Measurements from ENCODE around the gene NALCN. TPM values are rescaled to one million over a fixed set of nuclear protein-coding genes. Genes with fewer than 3 reads are reported as not detected.

Gene NALCN
- total and polyA plus RNA-seq, 2 donors (not counting 1 experiment from before 2014, with no cell fraction given): not detected

DNA sequence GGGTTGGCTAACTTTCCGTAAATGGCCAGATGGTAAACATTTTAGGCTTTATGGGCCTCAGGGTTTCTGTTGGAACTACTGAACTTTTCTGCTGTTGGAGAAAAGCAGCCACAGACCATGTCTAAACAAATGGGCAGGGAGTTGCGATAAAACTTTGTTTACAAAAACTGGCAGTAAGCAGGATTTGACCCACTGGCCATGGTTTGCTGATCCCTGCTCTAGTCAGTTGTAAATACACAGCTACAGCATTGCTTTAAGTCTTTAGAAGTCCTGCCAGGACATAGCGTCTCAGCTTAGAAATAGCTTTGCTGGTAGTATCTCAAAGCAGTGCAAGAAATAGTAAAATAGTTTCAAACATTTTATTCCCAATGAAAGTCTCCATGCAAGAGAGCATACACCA is 88.4 kb downstream of the NALCN start:
- H3K27ac Mint-ChIP-seq: no peak overlapping the region
- Histone ChIP-seq H2AFZ (ENCODE audit: insufficient read depth, low read depth, low read length, poor library complexity, severe bottlenecking) (no peak overlapping the region), H3K36me3 (replicated peaks in 1 of 2; ENCODE audit: control extremely low read depth in 1 of 2, control insufficient read depth in 1 of 2, extremely low read depth in 1 of 2, insufficient read depth in 2 of 2, low read length in 1 of 2) (no peaks in the 10 kb centered on the region), H3K27me3 (replicated peaks in 1 of 4; ENCODE audit: control extremely low read depth in 1 of 4, control insufficient read depth in 3 of 4, insufficient read depth in 4 of 4, low read length in 3 of 4) (no peaks in the 10 kb centered on the region), H4K20me1 (ENCODE audit: control insufficient read depth, insufficient read depth, low read length, poor library complexity, severe bottlenecking) (no peaks in the 10 kb centered on the region), H3K4me3 (ENCODE audit: control extremely low read depth in 1 of 5, extremely low read depth in 1 of 5, insufficient read depth in 1 of 5, low read depth in 2 of 5, low read length in 4 of 5) (no peak overlapping the region), H3K4me1 (ENCODE audit: control insufficient read depth in 2 of 2, insufficient read depth in 2 of 2, low read length in 2 of 2) (no peaks in the 10 kb centered on the region), H3K9me3 (ENCODE audit: control extremely low read depth in 1 of 3, control insufficient read depth in 2 of 3, insufficient read depth in 1 of 3, low read length in 2 of 3) (no peaks in the 10 kb centered on the region), H3K4me2 (replicated peaks; ENCODE audit: low read depth, low read length, poor library complexity, severe bottlenecking) (no peak overlapping the region), H3K27ac (ENCODE audit: low read length in 2 of 2) (no peak overlapping the region), H3K79me2 (ENCODE audit: control insufficient read depth, insufficient read depth, low read length) (no peaks in the 10 kb centered on the region), H3K9ac (ENCODE audit: low read length) (no peak overlapping the region)
- H3K4me1 Mint-ChIP-seq: no peaks in the 10 kb centered on the region
- POLR2A ChIA-PET: no interaction called here
- no peak overlapping the region for H3K4me3 Mint-ChIP-seq
- intact Hi-C loops (cut with micrococcal nuclease): no loop called here
- H3K9me3 Mint-ChIP-seq (ENCODE audit: insufficient read depth): no peaks in the 10 kb centered on the region
- TF ChIP-seq, protein P1, sequence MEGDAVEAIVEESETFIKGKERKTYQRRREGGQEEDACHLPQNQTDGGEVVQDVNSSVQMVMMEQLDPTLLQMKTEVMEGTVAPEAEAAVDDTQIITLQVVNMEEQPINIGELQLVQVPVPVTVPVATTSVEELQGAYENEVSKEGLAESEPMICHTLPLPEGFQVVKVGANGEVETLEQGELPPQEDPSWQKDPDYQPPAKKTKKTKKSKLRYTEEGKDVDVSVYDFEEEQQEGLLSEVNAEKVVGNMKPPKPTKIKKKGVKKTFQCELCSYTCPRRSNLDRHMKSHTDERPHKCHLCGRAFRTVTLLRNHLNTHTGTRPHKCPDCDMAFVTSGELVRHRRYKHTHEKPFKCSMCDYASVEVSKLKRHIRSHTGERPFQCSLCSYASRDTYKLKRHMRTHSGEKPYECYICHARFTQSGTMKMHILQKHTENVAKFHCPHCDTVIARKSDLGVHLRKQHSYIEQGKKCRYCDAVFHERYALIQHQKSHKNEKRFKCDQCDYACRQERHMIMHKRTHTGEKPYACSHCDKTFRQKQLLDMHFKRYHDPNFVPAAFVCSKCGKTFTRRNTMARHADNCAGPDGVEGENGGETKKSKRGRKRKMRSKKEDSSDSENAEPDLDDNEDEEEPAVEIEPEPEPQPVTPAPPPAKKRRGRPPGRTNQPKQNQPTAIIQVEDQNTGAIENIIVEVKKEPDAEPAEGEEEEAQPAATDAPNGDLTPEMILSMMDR (IDR thresholded peaks at IDR 0.05): no peak
- no peak for TF ChIP-seq EZH2 (IDR thresholded peaks at IDR 0.05; ENCODE audit: borderline replicate concordance, insufficient read depth, low read depth, low read length, poor library complexity, severe bottlenecking)
- no peaks in the 10 kb centered on the region for H3K27me3 Mint-ChIP-seq
- ATAC-seq (ENCODE audit: low read depth) (no peak), DNase-seq (no peak)
- CTCF ChIA-PET: no interaction called here
- 80% methylated on average over 2 of the region's 3 CpGs for WGBS (ENCODE audit: insufficient coverage)

DNA sequence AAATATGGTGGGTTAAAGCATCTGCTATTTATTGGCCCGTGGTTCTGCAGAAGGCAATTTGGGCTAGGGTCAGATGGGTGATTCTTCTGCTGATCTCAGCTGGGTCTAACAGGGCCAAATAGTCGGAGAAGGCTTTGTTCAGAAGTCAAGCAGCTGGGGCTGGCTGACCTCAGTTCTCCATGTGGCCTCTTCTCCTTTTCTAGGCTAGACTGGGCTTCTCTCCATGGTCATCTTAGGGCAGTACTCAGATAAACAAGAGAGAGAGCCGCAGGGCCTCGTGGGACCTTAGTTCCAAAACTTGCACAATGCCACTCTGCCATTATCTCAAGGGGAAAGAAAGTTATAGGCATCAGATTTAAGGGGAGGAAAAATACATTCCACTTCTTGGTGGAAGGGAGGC is 89.6 kb downstream of the NALCN start:
- Histone ChIP-seq H4K20me1 (ENCODE audit: control insufficient read depth, insufficient read depth, low read length, poor library complexity, severe bottlenecking) (no peaks in the 10 kb centered on the region), H3K4me3 (ENCODE audit: control extremely low read depth in 1 of 5, extremely low read depth in 1 of 5, insufficient read depth in 1 of 5, low read depth in 2 of 5, low read length in 4 of 5) (no peak overlapping the region), H3K27me3 (replicated peaks in 1 of 4; ENCODE audit: control extremely low read depth in 1 of 4, control insufficient read depth in 3 of 4, insufficient read depth in 4 of 4, low read length in 3 of 4) (no peaks in the 10 kb centered on the region), H2AFZ (ENCODE audit: insufficient read depth, low read depth, low read length, poor library complexity, severe bottlenecking) (no peak overlapping the region), H3K36me3 (replicated peaks in 1 of 2; ENCODE audit: control extremely low read depth in 1 of 2, control insufficient read depth in 1 of 2, extremely low read depth in 1 of 2, insufficient read depth in 2 of 2, low read length in 1 of 2) (no peaks in the 10 kb centered on the region), H3K9ac (ENCODE audit: low read length) (no peak overlapping the region), H3K9me3 (ENCODE audit: control extremely low read depth in 1 of 3, control insufficient read depth in 2 of 3, insufficient read depth in 1 of 3, low read length in 2 of 3) (no peaks in the 10 kb centered on the region), H3K4me2 (replicated peaks; ENCODE audit: low read depth, low read length, poor library complexity, severe bottlenecking) (no peak overlapping the region), H3K79me2 (ENCODE audit: control insufficient read depth, insufficient read depth, low read length) (no peaks in the 10 kb centered on the region), H3K27ac (ENCODE audit: low read length in 2 of 2) (no peak overlapping the region), H3K4me1 (ENCODE audit: control insufficient read depth in 2 of 2, insufficient read depth in 2 of 2, low read length in 2 of 2) (no peaks in the 10 kb centered on the region)
- Mint-ChIP-seq H3K4me3 (no peak overlapping the region), H3K4me1 (no peaks in the 10 kb centered on the region), H3K27ac (no peak overlapping the region), H3K9me3 (ENCODE audit: insufficient read depth) (no peaks in the 10 kb centered on the region), H3K27me3 (no peaks in the 10 kb centered on the region)
- ATAC-seq (ENCODE audit: low read depth): no peak
- WGBS (ENCODE audit: insufficient coverage): 58% methylated on average over 2 of the region's 4 CpGs
- TF ChIP-seq EZH2 (IDR thresholded peaks at IDR 0.05; ENCODE audit: borderline replicate concordance, insufficient read depth, low read depth, low read length, poor library complexity, severe bottlenecking): no peak
- TF ChIP-seq, protein P1 (IDR thresholded peaks at IDR 0.05): no peak
- intact Hi-C loops (cut with micrococcal nuclease): no loop called here
- DNase-seq: no peak
- POLR2A ChIA-PET: no interaction called here
- CTCF ChIA-PET: no interaction called here

Data from B cell (primary cell).